SK-N-SH (cell line): Measurements from ENCODE around the gene FABP7. TPM values are rescaled to one million over a fixed set of nuclear protein-coding genes. Genes with fewer than 3 reads are reported as not detected.

Experiments
- CTCF ChIA-PET: fragments of 300-600, 350-600 bp; formaldehyde crosslinking; extraction: SDS; loops from one replicate; lab custom pipeline; 2021; lab: Yijun Ruan, JAX
- POLR2A ChIA-PET: fragments of 350-600 bp; sonication (Branson Sonifier 250); formaldehyde crosslinking; extraction: SDS; loops from one replicate; lab custom pipeline; 2020; ENCODE audit warnings: antibody characterized with exemption, inconsistent platforms; lab: Yijun Ruan, JAX
- DNase-seq: peaks from one replicate; pipeline ENCODE4 v3.0.0; 2012
- H2AFZ ChIP-seq: fragments of 200-600 bp; sonication (generic); 2 replicates; pipeline ENCODE4 v1.8.1; 2016; ENCODE audit warnings: antibody characterized with exemption, mild to moderate bottlenecking, low read depth
- H3F3A ChIP-seq: fragments of 200-600 bp; sonication (generic); replicated peaks from 2 replicates; pipeline ENCODE3; 2016; ENCODE audit warnings: antibody characterized with exemption, mild to moderate bottlenecking; ENCODE audit not compliant: insufficient read depth
- H3K27ac ChIP-seq, 2 experiments: fragments of 200-500 bp in 1 of 2; fragments of 200-600 bp in 1 of 2; sonication (Bioruptor generic) in 1 of 2; sonication (generic), shearing (Covaris generic) in 1 of 2; 2 replicates each; pipeline versions ENCODE4 v1.5.1 to v1.6.1; 2014 to 2016; ENCODE audit warnings: low read depth in 2 of 2, inconsistent platforms in 1 of 2, low read length in 1 of 2, mild to moderate bottlenecking in 1 of 2, mixed read lengths in 1 of 2
- H3K27me3 ChIP-seq: fragments of 200-600 bp; sonication (generic), shearing (Covaris generic); 2 replicates; pipeline ENCODE4 v1.6.1; 2016; ENCODE audit warnings: mixed run types; ENCODE audit not compliant: insufficient read depth
- H3K36me3 ChIP-seq, 2 experiments: fragments of 200-500 bp in 1 of 2; fragments of 200-600 bp in 1 of 2; sonication (Bioruptor generic) in 1 of 2; sonication (generic) in 1 of 2; replicated peaks in 1 of 2; 2 replicates each; pipeline versions ENCODE3 to v1.5.1; 2014 to 2016; ENCODE audit warnings: low read length in 1 of 2, mild to moderate bottlenecking in 1 of 2; ENCODE audit not compliant: insufficient read depth in 2 of 2, control insufficient read depth in 1 of 2
- H3K4me1 ChIP-seq, 2 experiments: fragments of 200-500 bp in 1 of 2; fragments of 200-600 bp in 1 of 2; sonication (Bioruptor generic) in 1 of 2; sonication (generic), shearing (Covaris generic) in 1 of 2; 2 replicates each; pipeline versions ENCODE4 v1.5.1 to v1.6.1; 2014 to 2016; ENCODE audit warnings: low read depth in 1 of 2, low read length in 1 of 2, mixed run types in 1 of 2; ENCODE audit not compliant: insufficient read depth in 2 of 2, control insufficient read depth in 1 of 2
- H3K4me2 ChIP-seq: fragments of 200-600 bp; sonication (generic), shearing (Covaris generic); 2 replicates; pipeline ENCODE4 v1.6.1; 2017; ENCODE audit warnings: mixed run types
- H3K4me3 ChIP-seq, 2 experiments: fragments of 200-500 bp in 1 of 2; fragments of 200-600 bp in 1 of 2; sonication (Bioruptor generic) in 1 of 2; sonication (generic), shearing (Covaris generic) in 1 of 2; 2 replicates each; pipeline versions ENCODE4 v1.5.1 to v1.8.1; 2014 to 2016; ENCODE audit warnings: low read depth in 2 of 2, inconsistent platforms in 1 of 2, low read length in 1 of 2, mild to moderate bottlenecking in 1 of 2, mixed read lengths in 1 of 2, moderate library complexity in 1 of 2
- H3K79me2 ChIP-seq: fragments of 200-600 bp; sonication (generic); 2 replicates; pipeline ENCODE4 v1.8.1; 2017; ENCODE audit warnings: mild to moderate bottlenecking; ENCODE audit not compliant: insufficient read depth
- H3K9ac ChIP-seq: fragments of 200-600 bp; sonication (generic); 2 replicates; pipeline ENCODE4 v1.6.1; 2017; ENCODE audit warnings: mixed run types
- H3K9me2 ChIP-seq: fragments of 200-600 bp; sonication (generic); 2 replicates; pipeline ENCODE4 v1.6.1; 2017; ENCODE audit warnings: mixed run types
- H3K9me3 ChIP-seq: fragments of 200-600 bp; sonication (generic); 2 replicates; pipeline ENCODE4 v1.6.1; 2017; ENCODE audit warnings: mixed run types, mild to moderate bottlenecking, moderate library complexity
- H4K20me1 ChIP-seq: fragments of 200-600 bp; sonication (generic); 2 replicates; pipeline ENCODE4 v1.6.1; 2017; ENCODE audit warnings: mild to moderate bottlenecking, mixed run types; ENCODE audit not compliant: insufficient read depth
- GABPA ChIP-seq: IDR thresholded peaks from 2 replicates; pipeline ENCODE4 v1.4.0; 2012; ENCODE audit warnings: low read depth, mild to moderate bottlenecking
- GATA2 ChIP-seq: sonication (generic); formaldehyde crosslinking; IDR thresholded peaks from 2 replicates; pipeline ENCODE4 v1.5.0; 2020; ENCODE audit warnings: mild to moderate bottlenecking, missing genetic modification reagents
- IRF3 ChIP-seq: fragments of 150-350 bp; IDR thresholded peaks from 2 replicates; pipeline ENCODE4 v1.6.1; 2016; ENCODE audit warnings: mild to moderate bottlenecking, low read depth, low read length
- MXI1 ChIP-seq: IDR thresholded peaks from 2 replicates; pipeline ENCODE4 v1.6.1; 2012; ENCODE audit warnings: mild to moderate bottlenecking, low read depth, low read length, improper control_type of control experiment
- NFIC ChIP-seq: IDR thresholded peaks from 2 replicates; pipeline ENCODE4 v1.4.0; 2012; ENCODE audit warnings: borderline replicate concordance
- POLR2AphosphoS5 ChIP-seq: IDR thresholded peaks from 2 replicates; pipeline ENCODE4 v1.6.1; 2012; ENCODE audit warnings: low read depth, low read length
- RAD21 ChIP-seq: IDR thresholded peaks from 2 replicates; pipeline ENCODE4 v1.6.1; 2012; ENCODE audit warnings: mild to moderate bottlenecking, low read length
- RFX5 ChIP-seq: IDR thresholded peaks from 2 replicates; pipeline ENCODE4 v1.6.1; 2012; ENCODE audit warnings: mild to moderate bottlenecking, improper control_type of control experiment, low read length
- TAF1 ChIP-seq: IDR thresholded peaks from 2 replicates; pipeline ENCODE4 v1.6.1; 2012; ENCODE audit warnings: low read depth, mild to moderate bottlenecking, low read length, moderate library complexity, borderline replicate concordance
- TCF12 ChIP-seq: IDR thresholded peaks from 2 replicates; pipeline ENCODE4 v1.4.0; 2012
- USF2 ChIP-seq: fragments of 150-350 bp; IDR thresholded peaks from 2 replicates; pipeline ENCODE4 v1.6.1; 2017; ENCODE audit warnings: antibody characterized with exemption, low read length, low read depth, borderline replicate concordance
- YY1 ChIP-seq: IDR thresholded peaks from 2 replicates; pipeline ENCODE4 v1.4.0; 2012; ENCODE audit warnings: low read depth, mild to moderate bottlenecking
- ZBTB33 ChIP-seq: IDR thresholded peaks from 2 replicates; pipeline ENCODE4 v1.4.0; 2012; ENCODE audit warnings: low read depth, borderline replicate concordance
- WGBS: methylation state at CpG from one replicate; pipeline ENCODE4 v1.1.6; 2017; ENCODE audit warnings: low lambda C conversion rate; 5-methylcytosine and 5-hydroxymethylcytosine counted together
- polyA plus RNA-seq, 3 experiments: library from polyadenylated mRNA; depleted of rRNA; stranded (reverse); fragments of >200 nt; gene quantifications; 2 replicates each; pipeline ENCODE4 v1.2.3, GENCODE V29; 2012
- TF ChIP-seq, protein P1 (sequence below): IDR thresholded peaks from 2 replicates; pipeline ENCODE4 v1.4.0; 2012; ENCODE audit warnings: low read depth, borderline replicate concordance

Gene FABP7
- polyA plus RNA-seq, 1 of the 3 experiments (the other 2 are of a cell fraction): not detected

DNA sequence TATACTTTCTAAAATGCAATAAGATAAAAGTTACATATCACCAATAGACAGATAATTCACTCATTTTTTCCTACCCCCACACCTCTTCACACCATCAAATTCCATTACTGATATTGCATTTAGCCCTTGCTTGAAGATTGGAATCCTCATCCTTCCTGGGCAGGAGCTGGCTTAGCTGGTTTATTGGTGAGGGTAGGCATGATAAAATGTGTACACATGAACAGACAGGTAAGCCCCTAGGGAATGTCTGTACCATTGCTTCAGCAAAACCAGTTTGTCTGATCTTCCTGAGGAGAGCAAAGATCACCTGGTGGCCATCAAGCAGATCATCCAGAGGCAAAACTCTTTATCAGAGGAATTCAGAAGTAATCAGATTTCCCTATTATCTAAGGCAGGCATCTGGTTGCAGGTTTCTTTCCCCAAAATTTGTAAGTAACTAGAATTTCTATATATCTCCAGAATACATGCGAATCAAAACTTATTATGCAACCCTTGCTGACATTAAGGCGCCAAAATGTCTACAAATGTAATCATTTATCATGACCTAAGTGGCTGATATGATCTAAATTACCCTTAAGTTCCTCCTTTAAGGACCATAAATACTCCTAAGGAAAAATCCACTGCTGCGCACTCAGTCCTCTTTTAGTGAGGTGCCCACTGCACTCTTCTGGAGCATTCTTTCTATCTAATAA, 6.6 kb upstream of the FABP7 start:
- H3K36me3 ChIP-seq: no peaks in the 10 kb centered on the region
- 32% methylated on average over 3 of the region's 3 CpGs for WGBS
- CTCF ChIA-PET: no interaction called here

GRCh38 chr6:122775975-122776374, 3.5 kb upstream of the FABP7 start:
- Histone ChIP-seq H2AFZ (no peak overlapping the region), H3K4me1 (no peaks in the 10 kb centered on the region), H3K27ac (no peak overlapping the region), H3K27me3 (peaks cover 21% of the 10 kb centered on the region), H3F3A (no peaks in the 10 kb centered on the region), H3K9me3 (no peaks in the 10 kb centered on the region), H3K79me2 (no peaks in the 10 kb centered on the region), H3K9ac (no peak overlapping the region), H3K36me3 (no peaks in the 10 kb centered on the region), H3K4me2 (no peak overlapping the region), H3K9me2 (no peaks in the 10 kb centered on the region), H4K20me1 (no peaks in the 10 kb centered on the region), H3K4me3 (no peak overlapping the region)
- POLR2A ChIA-PET: no interaction called here
- TF ChIP-seq GATA2 (CRISPR knock-in tag): no peak
- CTCF ChIA-PET: no interaction called here
- no peak for DNase-seq

More for the DNA sequence above, 6.6 kb upstream of the FABP7 start:
- no peaks in the 10 kb centered on the region for H3K4me1 ChIP-seq
- no peaks in the 10 kb centered on the region for H3K9me2 ChIP-seq
- no peaks in the 10 kb centered on the region for H4K20me1 ChIP-seq
- no peak for DNase-seq
- no peak overlapping the region for H3K27ac ChIP-seq
- H2AFZ ChIP-seq: no peak overlapping the region
- no peaks in the 10 kb centered on the region for H3K79me2 ChIP-seq
- H3K27me3 ChIP-seq: peaks cover 5% of the 10 kb centered on the region; the same call in 1 of the 2 replicates
- H3F3A ChIP-seq: no peaks in the 10 kb centered on the region
- H3K9me3 ChIP-seq: no peaks in the 10 kb centered on the region
- no peak for TF ChIP-seq GABPA
- no peak for TF ChIP-seq IRF3
- no peak for TF ChIP-seq USF2
- no peak for TF ChIP-seq NFIC
- TF ChIP-seq YY1: no peak
- POLR2A ChIA-PET: no interaction called here
- H3K4me3 ChIP-seq: no peak overlapping the region
- H3K9ac ChIP-seq: no peak overlapping the region
- H3K4me2 ChIP-seq: no peak overlapping the region

DNA sequence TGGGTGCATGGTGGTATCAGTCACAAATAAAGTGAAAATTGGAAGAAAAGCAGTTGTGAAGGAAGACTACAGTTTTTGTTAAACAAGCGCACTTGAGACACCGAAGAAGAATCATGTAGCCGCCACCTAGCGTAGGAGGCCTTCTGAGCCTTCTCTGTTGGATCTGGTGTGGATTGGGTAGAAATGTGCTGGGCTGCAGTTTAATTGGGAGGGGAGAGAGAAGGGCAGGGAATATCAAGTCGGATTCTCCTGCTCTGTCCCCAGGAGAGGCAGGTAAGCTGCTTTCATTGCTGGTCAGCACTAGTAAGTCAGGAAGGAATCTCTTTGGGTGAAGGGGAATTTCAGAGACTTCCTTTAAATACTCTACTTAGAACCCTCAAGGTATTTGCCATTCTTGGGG, 1.2 kb upstream of the FABP7 start:
- POLR2A ChIA-PET: no interaction called here
- no peak for TF ChIP-seq ZBTB33
- no peak for TF ChIP-seq USF2
- TF ChIP-seq RFX5: no peak
- no peak for TF ChIP-seq TAF1
- no peak for TF ChIP-seq TCF12
- TF ChIP-seq MXI1: no peak
- TF ChIP-seq, protein P1, sequence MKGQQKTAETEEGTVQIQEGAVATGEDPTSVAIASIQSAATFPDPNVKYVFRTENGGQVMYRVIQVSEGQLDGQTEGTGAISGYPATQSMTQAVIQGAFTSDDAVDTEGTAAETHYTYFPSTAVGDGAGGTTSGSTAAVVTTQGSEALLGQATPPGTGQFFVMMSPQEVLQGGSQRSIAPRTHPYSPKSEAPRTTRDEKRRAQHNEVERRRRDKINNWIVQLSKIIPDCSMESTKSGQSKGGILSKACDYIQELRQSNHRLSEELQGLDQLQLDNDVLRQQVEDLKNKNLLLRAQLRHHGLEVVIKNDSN: no peak
- no peak for TF ChIP-seq RAD21
- TF ChIP-seq IRF3: no peak
- TF ChIP-seq GABPA: no peak
- no peak for TF ChIP-seq POLR2AphosphoS5

More for the DNA sequence above, 1.2 kb upstream of the FABP7 start:
- no peaks in the 10 kb centered on the region for H4K20me1 ChIP-seq
- H3K4me2 ChIP-seq: no peak overlapping the region
- H3K27ac ChIP-seq: no peak overlapping the region
- 81% methylated on average over 5 of the region's 5 CpGs for WGBS
- no peaks in the 10 kb centered on the region for H3K4me1 ChIP-seq
- peaks cover 23% of the 10 kb centered on the region for H3K27me3 ChIP-seq
- H2AFZ ChIP-seq: no peak overlapping the region
- no peaks in the 10 kb centered on the region for H3K79me2 ChIP-seq
- no peak overlapping the region for H3K9ac ChIP-seq
- H3K36me3 ChIP-seq: no peaks in the 10 kb centered on the region
- H3F3A ChIP-seq: no peaks in the 10 kb centered on the region
- H3K9me3 ChIP-seq: no peaks in the 10 kb centered on the region
- CTCF ChIA-PET: no interaction called here
- no peak overlapping the region for H3K4me3 ChIP-seq
- no peak for DNase-seq
- no peaks in the 10 kb centered on the region for H3K9me2 ChIP-seq
